A673 (cell line): Measurements from ENCODE around the gene JAG1. TPM values are rescaled to one million over a fixed set of nuclear protein-coding genes. Genes with fewer than 3 reads are reported as not detected.

Experiments
- BruUV-seq: library from RNA; stranded (reverse); fragments of 400-500 nt; replicated peaks from 2 replicates; lab custom pipeline; 2021; lab: Mats Ljungman, UMichigan
- CTCF ChIA-PET: fragments of 300-600 bp; sonication (Branson Sonifier 250); formaldehyde crosslinking; loops from one replicate; lab custom pipeline; 2022; ENCODE audit warnings: antibody characterized with exemption; lab: Charles Lee
- POLR2A ChIA-PET: fragments of 300-600 bp; sonication (Branson Sonifier 250); formaldehyde crosslinking; loops from one replicate; lab custom pipeline; 2022; ENCODE audit warnings: antibody characterized with exemption; ENCODE audit not compliant: low non-redundant PET; lab: Charles Lee
- DNase-seq: peaks from one replicate; pipeline ENCODE4 v3.0.0-alpha.2; 2015; ENCODE audit warnings: low spot score
- H3K27ac ChIP-seq: fragments of 200-600 bp; sonication (generic); 2 replicates; pipeline ENCODE4 v1.5.1; 2016; ENCODE audit warnings: mixed run types, low read depth, mild to moderate bottlenecking, mixed read lengths, antibody characterized with exemption, low read length; ENCODE audit not compliant: poor library complexity, severe bottlenecking
- H3K27me3 ChIP-seq: fragments of 200-600 bp; sonication (generic); replicated peaks from 2 replicates; pipeline ENCODE4 v1.6.1; 2017; ENCODE audit warnings: mixed run types, low read depth, mild to moderate bottlenecking, mixed read lengths, antibody characterized with exemption, low read length; ENCODE audit not compliant: insufficient read depth, poor library complexity
- H3K36me3 ChIP-seq: fragments of 200-600 bp; sonication (generic); 2 replicates; pipeline ENCODE4 v1.6.1; 2016; ENCODE audit warnings: mixed run types, mild to moderate bottlenecking, mixed read lengths, antibody characterized with exemption, low read length; ENCODE audit not compliant: insufficient read depth, poor library complexity, severe bottlenecking
- H3K4me1 ChIP-seq: fragments of 200-600 bp; sonication (generic); 2 replicates; pipeline ENCODE4 v1.6.1; 2017; ENCODE audit warnings: mixed run types, mild to moderate bottlenecking, mixed read lengths, antibody characterized with exemption, low read length; ENCODE audit not compliant: insufficient read depth, poor library complexity, severe bottlenecking
- H3K4me3 ChIP-seq: fragments of 200-600 bp; sonication (generic); 2 replicates; pipeline ENCODE4 v1.5.1; 2016; ENCODE audit warnings: low read depth, mixed run types, mild to moderate bottlenecking, mixed read lengths, low read length; ENCODE audit not compliant: poor library complexity, severe bottlenecking
- H3K9me3 ChIP-seq: fragments of 200-600 bp; sonication (generic); 2 replicates; pipeline ENCODE4 v1.6.1; 2016; ENCODE audit warnings: mixed run types, low read depth, mild to moderate bottlenecking, mixed read lengths, antibody characterized with exemption, low read length; ENCODE audit not compliant: poor library complexity, severe bottlenecking
- EZH2 ChIP-seq: fragments of 200-600 bp; sonication (generic); IDR thresholded peaks from 2 replicates; pipeline ENCODE4 v1.6.1; 2017; ENCODE audit warnings: borderline replicate concordance, low read depth, mild to moderate bottlenecking, mixed read lengths, antibody characterized with exemption, low read length; ENCODE audit not compliant: poor library complexity, severe bottlenecking
- intact Hi-C: fragments of 100-400 bp; cut with micrococcal nuclease; formaldehyde crosslinking; loops from one replicate; pipeline ENCODE4 v1.10.0; 2022; ENCODE audit not compliant: unreplicated experiment
- total RNA-seq: library from RNA; stranded (reverse); gene quantifications from 2 replicates; pipeline ENCODE4 v1.2.3, GENCODE V29; 2021
- TF ChIP-seq, protein P1 (sequence below): fragments of 300-800, 200-600 bp; sonication (generic); conservative IDR thresholded peaks from 2 replicates; pipeline ENCODE4 v1.5.1; 2017; ENCODE audit warnings: low read depth, mild to moderate bottlenecking, antibody characterized with exemption, low read length, moderate library complexity, mixed read lengths

Gene JAG1
- total RNA-seq, 1 experiment from 2014 or later: 57.5 TPM

GRCh38 chr20:10603971-10604864 lies 69.6 kb downstream of the JAG1 start:
- no peaks in the 10 kb centered on the region for H3K27me3 ChIP-seq
- H3K9me3 ChIP-seq: no peaks in the 10 kb centered on the region
- no peak for DNase-seq
- no peak overlapping the region for H3K27ac ChIP-seq
- H3K4me1 ChIP-seq: peaks cover 6% of the 10 kb centered on the region
- TF ChIP-seq, protein P1, sequence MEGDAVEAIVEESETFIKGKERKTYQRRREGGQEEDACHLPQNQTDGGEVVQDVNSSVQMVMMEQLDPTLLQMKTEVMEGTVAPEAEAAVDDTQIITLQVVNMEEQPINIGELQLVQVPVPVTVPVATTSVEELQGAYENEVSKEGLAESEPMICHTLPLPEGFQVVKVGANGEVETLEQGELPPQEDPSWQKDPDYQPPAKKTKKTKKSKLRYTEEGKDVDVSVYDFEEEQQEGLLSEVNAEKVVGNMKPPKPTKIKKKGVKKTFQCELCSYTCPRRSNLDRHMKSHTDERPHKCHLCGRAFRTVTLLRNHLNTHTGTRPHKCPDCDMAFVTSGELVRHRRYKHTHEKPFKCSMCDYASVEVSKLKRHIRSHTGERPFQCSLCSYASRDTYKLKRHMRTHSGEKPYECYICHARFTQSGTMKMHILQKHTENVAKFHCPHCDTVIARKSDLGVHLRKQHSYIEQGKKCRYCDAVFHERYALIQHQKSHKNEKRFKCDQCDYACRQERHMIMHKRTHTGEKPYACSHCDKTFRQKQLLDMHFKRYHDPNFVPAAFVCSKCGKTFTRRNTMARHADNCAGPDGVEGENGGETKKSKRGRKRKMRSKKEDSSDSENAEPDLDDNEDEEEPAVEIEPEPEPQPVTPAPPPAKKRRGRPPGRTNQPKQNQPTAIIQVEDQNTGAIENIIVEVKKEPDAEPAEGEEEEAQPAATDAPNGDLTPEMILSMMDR: no peak
- TF ChIP-seq EZH2: no peak
- no peaks in the 10 kb centered on the region for H3K36me3 ChIP-seq
- H3K4me3 ChIP-seq: no peak overlapping the region
- BruUV-seq: no TSS peak
- ChIA-PET POLR2A (no interaction called here), CTCF (no interaction called here)
- intact Hi-C loops: no loop called here

DNA sequence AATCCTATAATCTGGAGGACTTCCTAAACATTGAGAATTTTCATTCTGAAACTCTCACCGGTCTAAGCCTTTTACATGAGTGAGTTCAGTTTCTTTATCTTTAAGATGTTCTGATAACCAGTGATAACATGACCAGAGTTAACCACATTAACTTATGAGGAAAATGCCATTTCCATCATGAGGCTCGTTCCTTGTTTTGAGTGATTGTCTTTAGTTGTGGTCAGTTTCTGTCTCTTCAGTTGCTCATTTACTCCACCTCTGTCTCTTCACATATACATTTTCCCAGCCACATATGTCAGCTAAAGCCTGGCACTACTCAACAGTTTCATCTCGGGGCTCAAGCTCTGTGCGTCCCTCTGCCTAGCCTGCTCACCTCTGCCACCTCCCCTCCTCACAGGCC lies 70.4 kb downstream of the JAG1 start:
- no TSS peak for BruUV-seq
- intact Hi-C loops: no loop called here
- no peak overlapping the region for H3K27ac ChIP-seq
- CTCF ChIA-PET: no interaction called here
- no peak overlapping the region for H3K4me3 ChIP-seq
- no peaks in the 10 kb centered on the region for H3K9me3 ChIP-seq
- H3K27me3 ChIP-seq: no peaks in the 10 kb centered on the region
- TF ChIP-seq, protein P1: no peak
- TF ChIP-seq EZH2: no peak
- peaks cover 6% of the 10 kb centered on the region for H3K4me1 ChIP-seq
- H3K36me3 ChIP-seq: no peaks in the 10 kb centered on the region
- POLR2A ChIA-PET: no interaction called here
- no peak for DNase-seq

- Histone ChIP-seq H3K27me3 (no peaks in the 10 kb centered on the region), H3K4me3 (no peak overlapping the region), H3K36me3 (no peaks in the 10 kb centered on the region), H3K4me1 (peaks cover 8% of the 10 kb centered on the region), H3K27ac (no peak overlapping the region), H3K9me3 (no peaks in the 10 kb centered on the region)
- no peak for DNase-seq
- TF ChIP-seq EZH2: no peak
- TF ChIP-seq, protein P1: no peak
- no TSS peak for BruUV-seq
- CTCF ChIA-PET: no interaction called here
- intact Hi-C loops: no loop called here
- POLR2A ChIA-PET: no interaction called here
Measured at GRCh38 chr20:10602221-10602871, 71.5 kb downstream of the JAG1 start.
